K562 (cell line): ENCODE data around the gene AGPAT4. TPM values are rescaled to one million over a fixed set of nuclear protein-coding genes. Genes with fewer than 3 reads are reported as not detected.
A peak's percentile ranks its signal among the peaks of the same experiment; 100 is the strongest.

Source experiments
- ATAC-seq: fragments of 200-7000 bp; cut with Tn5 transposase; 3 replicates; pipeline ENCODE4 v1.9.1; 2020; ENCODE audit warnings: moderate library complexity
- BruUV-seq: library from RNA; stranded (reverse); fragments of 400-500 nt; replicated peaks from 2 replicates; lab custom pipeline; 2021; lab: Mats Ljungman, UMichigan
- CTCF ChIA-PET: fragments of 300-600 bp; formaldehyde crosslinking; extraction: SDS; loops from one replicate; lab custom pipeline; 2021; ENCODE audit warnings: low intra/inter-chr PET ratio; lab: Yijun Ruan, JAX
- POLR2A ChIA-PET: fragments of 300-600, 350-650 bp; sonication (Branson Sonifier 250); formaldehyde crosslinking; extraction: SDS; loops from one replicate; lab custom pipeline; 2021; ENCODE audit warnings: antibody characterized with exemption, inconsistent platforms; lab: Yijun Ruan, JAX
- DNase-seq, 4 experiments: peaks; one replicate each; pipeline versions ENCODE4 v3.0.0 to v3.0.0-alpha.2; 2011 to 2018; ENCODE audit warnings: low spot score in 3 of 4, mixed read lengths in 3 of 4; ENCODE audit errors: extremely low read depth in 1 of 4
- FAIRE-seq: peaks from 2 replicates; lab custom pipeline; 2011; peaks lifted over from hg19 to GRCh38; lab: Jason Lieb, UNC
- H2AFZ ChIP-seq: 2 replicates; pipeline ENCODE4 v1.6.0; 2011; ENCODE audit warnings: low read depth, low read length, control low read depth, inconsistent platforms
- H3K27ac ChIP-seq: fragments of 200-600 bp; 3 replicates; pipeline ENCODE4 v1.8.0; 2011; ENCODE audit warnings: low read depth, mild to moderate bottlenecking, control low read depth, inconsistent platforms, low read length, moderate library complexity, mixed read lengths; ENCODE audit errors: extremely low read depth
- H3K27me3 ChIP-seq, 2 experiments: fragments of 300-600 bp in 1 of 2; 2 replicates in 1 of 2; 3 replicates in 1 of 2; pipeline versions ENCODE4 v1.6.0 to v1.8.0; 2011; ENCODE audit warnings: inconsistent platforms in 2 of 2, low read length in 2 of 2, mild to moderate bottlenecking in 1 of 2, mixed read lengths in 1 of 2, moderate library complexity in 1 of 2; ENCODE audit not compliant: control insufficient read depth in 2 of 2, insufficient read depth in 2 of 2
- H3K36me3 ChIP-seq: fragments of 300-600 bp; 3 replicates; pipeline ENCODE4 v1.8.0; 2011; ENCODE audit warnings: mild to moderate bottlenecking, low read length, inconsistent platforms; ENCODE audit not compliant: control insufficient read depth, insufficient read depth
- H3K4me1 ChIP-seq, 2 experiments: fragments of 200-600 bp in 1 of 2; replicated peaks in 1 of 2; 2 replicates in 1 of 2; 3 replicates in 1 of 2; pipeline versions ENCODE4 v1.5.1 to v1.8.0; 2011; ENCODE audit warnings: inconsistent platforms in 2 of 2, low read length in 2 of 2, mild to moderate bottlenecking in 1 of 2, mixed read lengths in 1 of 2, moderate library complexity in 1 of 2; ENCODE audit not compliant: control insufficient read depth in 2 of 2, insufficient read depth in 2 of 2
- H3K4me2 ChIP-seq: 2 replicates; pipeline ENCODE4 v1.6.1; 2011; ENCODE audit warnings: low read length, control low read depth, inconsistent platforms, mixed read lengths; ENCODE audit not compliant: insufficient read depth
- H3K4me3 ChIP-seq: fragments of 200-600 bp; sonication (generic), shearing (Covaris generic); 2 replicates; pipeline ENCODE4 v1.5.1; 2016; ENCODE audit warnings: control low read depth, inconsistent platforms
- H3K79me2 ChIP-seq: fragments of 200-600 bp; 3 replicates; pipeline ENCODE4 v1.8.0; 2011; ENCODE audit warnings: low read length, inconsistent platforms; ENCODE audit not compliant: control insufficient read depth, insufficient read depth
- H3K9ac ChIP-seq, 2 experiments: 2 replicates each; pipeline versions ENCODE4 v1.6.0 to v1.6.1; 2011; ENCODE audit warnings: low read depth in 2 of 2, low read length in 2 of 2, control low read depth in 1 of 2, inconsistent platforms in 1 of 2, mild to moderate bottlenecking in 1 of 2, mixed read lengths in 1 of 2; ENCODE audit not compliant: insufficient read depth in 1 of 2
- H3K9me1 ChIP-seq: one replicate; pipeline ENCODE4 v1.6.0; 2011; ENCODE audit warnings: inconsistent platforms, mild to moderate bottlenecking, low read length, moderate library complexity; ENCODE audit not compliant: control insufficient read depth, insufficient read depth
- H3K9me3 ChIP-seq: replicated peaks from 2 replicates; pipeline ENCODE4 v1.5.1; 2011; ENCODE audit warnings: low read depth, low read length, inconsistent platforms; ENCODE audit not compliant: control insufficient read depth, insufficient read depth
- H4K20me1 ChIP-seq: replicated peaks from 2 replicates; pipeline ENCODE4 v1.6.1; 2011; ENCODE audit warnings: low read length, inconsistent platforms, mixed read lengths; ENCODE audit not compliant: control insufficient read depth, insufficient read depth
- EZH2 ChIP-seq: IDR thresholded peaks from 2 replicates; pipeline ENCODE4 v1.6.1; 2012; ENCODE audit warnings: low read depth, mild to moderate bottlenecking, inconsistent platforms, low read length, borderline replicate concordance
- KAT7 ChIP-seq: sonication (generic); formaldehyde crosslinking; IDR thresholded peaks from 2 replicates; pipeline ENCODE4 v1.8.0; 2022; ENCODE audit warnings: missing genetic modification reagents, mild to moderate bottlenecking, borderline replicate concordance
- POLR2G ChIP-seq: fragments of 200-400 bp; formaldehyde crosslinking; IDR thresholded peaks from 2 replicates; pipeline ENCODE4 v1.6.1; 2017; ENCODE audit warnings: low read depth, mild to moderate bottlenecking, antibody characterized with exemption, low read length, moderate library complexity
- RBM22 ChIP-seq: fragments of 200-400 bp; formaldehyde crosslinking; IDR thresholded peaks from 2 replicates; pipeline ENCODE4 v1.6.1; 2018; ENCODE audit warnings: low read length, low read depth; ENCODE audit not compliant: poor library complexity, severe bottlenecking
- ZKSCAN3 ChIP-seq: fragments of 250-450 bp; sonication (Bioruptor Pico); IDR thresholded peaks from 2 replicates; pipeline ENCODE4 v1.4.0; 2020
- ZNF311 ChIP-seq: fragments of 250-450 bp; sonication (Bioruptor Pico); IDR thresholded peaks from 2 replicates; pipeline ENCODE4 v1.4.0; 2020; ENCODE audit warnings: mild to moderate bottlenecking, moderate library complexity
- WGBS: fragments of 100-300 bp; shearing (Covaris generic); methylation state at CpG from one replicate; pipeline ENCODE4 v1.1.6; 2016; ENCODE audit warnings: low coverage, mixed read lengths; ENCODE audit not compliant: insufficient coverage; ENCODE audit errors: missing lambda C conversion rate; 5-methylcytosine and 5-hydroxymethylcytosine counted together
- in situ Hi-C: fragments of 300-500 bp; cut with MboI; formaldehyde crosslinking; loops from 4 replicates; pipeline ENCODE4 v1.15.0; 2018; ENCODE audit warnings: inconsistent platforms, mixed read lengths
- intact Hi-C: fragments of 100-400 bp; cut with micrococcal nuclease; formaldehyde crosslinking; loops from 2 replicates; pipeline ENCODE4 v1.14.2; 2022
- polyA plus RNA-seq, 8 experiments: library from polyadenylated mRNA; depleted of rRNA in 4 of 8; stranded (reverse) in 5 of 8; unstranded in 3 of 8; fragments of >200 nt; fragmentation: Nextera tagmentation in 2 of 8; fragmentation: Illumina TruSeq in 1 of 8; extraction: Ambion mirVana in 2 of 8; extraction: Trizol in 1 of 8; gene quantifications; 2 replicates each; pipeline versions ENCODE4 v1.2.1 to v1.2.3, GENCODE V29; 2011 to 2014; ENCODE audit warnings: inconsistent platforms in 1 of 8, missing spikeins in 1 of 8
- total RNA-seq, 7 experiments: library from RNA; depleted of rRNA in 6 of 7; stranded (reverse); fragments of >200 nt in 6 of 7; fragmentation: Illumina TruSeq in 2 of 7; extraction: Trizol in 2 of 7; gene quantifications; 2 replicates each; pipeline versions ENCODE4 v1.2.1 to v1.2.3, GENCODE V29; 2011 to 2021; ENCODE audit warnings: low replicate concordance in 1 of 7
- TF ChIP-seq, protein P1 (sequence below), 2 experiments: fragments of 450-650 bp in 1 of 2; sonication (generic) in 1 of 2; formaldehyde crosslinking; conservative IDR thresholded peaks; 2 replicates each; pipeline versions ENCODE4 v1.4.0 to v1.8.1; 2020 to 2022; ENCODE audit warnings: mild to moderate bottlenecking in 1 of 2, missing genetic modification reagents in 1 of 2
- TF ChIP-seq, protein P2 (sequence below): sonication (generic); formaldehyde crosslinking; IDR thresholded peaks from 2 replicates; pipeline ENCODE4 v1.8.0; 2022; ENCODE audit warnings: mild to moderate bottlenecking, low read depth, missing genetic modification reagents

Gene AGPAT4
- total and polyA plus RNA-seq, 9 of the 15 experiments (the other 6 are each of a cell fraction or from before 2014, with no cell fraction given), result 2.2 to 15.0 (median 5.7) TPM

DNA sequence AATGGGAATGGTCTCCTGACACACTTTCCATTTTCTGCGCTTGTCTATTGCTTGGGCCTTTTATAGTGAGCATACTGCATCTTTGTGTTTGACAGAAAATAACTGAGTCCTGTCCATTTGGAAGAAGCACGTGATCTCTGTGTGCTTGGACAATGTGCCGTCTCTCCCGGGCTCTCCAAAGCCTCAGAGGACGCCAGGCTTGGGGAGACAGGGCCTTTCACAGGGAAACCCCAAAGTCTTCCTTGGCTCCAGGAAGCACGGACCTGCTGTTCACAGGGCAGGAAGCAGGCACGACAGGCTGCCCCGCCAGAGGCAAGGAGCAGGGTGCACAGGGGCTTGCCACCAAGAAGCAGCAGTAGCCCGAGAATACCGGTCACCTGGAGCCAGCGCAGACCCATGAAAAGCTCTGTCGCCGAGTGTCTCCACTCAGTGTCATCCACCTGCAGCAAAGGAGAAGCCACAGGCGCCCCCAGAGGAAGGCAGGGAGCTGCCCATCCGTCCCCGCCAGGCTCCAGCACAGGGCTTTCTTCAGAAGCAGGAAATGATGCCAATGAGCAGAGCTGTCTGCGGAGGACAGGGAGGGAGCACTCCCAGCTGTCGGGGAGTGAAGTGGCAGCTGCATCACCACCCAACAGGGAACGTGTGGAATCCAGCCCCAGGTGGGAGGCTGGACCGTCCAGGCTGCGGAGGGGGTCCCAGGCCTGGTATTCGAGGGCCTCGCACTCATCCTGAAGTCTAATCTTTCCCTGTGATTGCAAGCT is 135.1 kb downstream of the AGPAT4 start (continued):
- no peak for TF ChIP-seq ZNF311
- TF ChIP-seq, protein P1, sequence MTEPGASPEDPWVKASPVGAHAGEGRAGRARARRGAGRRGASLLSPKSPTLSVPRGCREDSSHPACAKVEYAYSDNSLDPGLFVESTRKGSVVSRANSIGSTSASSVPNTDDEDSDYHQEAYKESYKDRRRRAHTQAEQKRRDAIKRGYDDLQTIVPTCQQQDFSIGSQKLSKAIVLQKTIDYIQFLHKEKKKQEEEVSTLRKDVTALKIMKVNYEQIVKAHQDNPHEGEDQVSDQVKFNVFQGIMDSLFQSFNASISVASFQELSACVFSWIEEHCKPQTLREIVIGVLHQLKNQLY (CRISPR knock-in tag; conservative IDR thresholded peaks at IDR 0.05), result no peak
- TF ChIP-seq, protein P2, sequence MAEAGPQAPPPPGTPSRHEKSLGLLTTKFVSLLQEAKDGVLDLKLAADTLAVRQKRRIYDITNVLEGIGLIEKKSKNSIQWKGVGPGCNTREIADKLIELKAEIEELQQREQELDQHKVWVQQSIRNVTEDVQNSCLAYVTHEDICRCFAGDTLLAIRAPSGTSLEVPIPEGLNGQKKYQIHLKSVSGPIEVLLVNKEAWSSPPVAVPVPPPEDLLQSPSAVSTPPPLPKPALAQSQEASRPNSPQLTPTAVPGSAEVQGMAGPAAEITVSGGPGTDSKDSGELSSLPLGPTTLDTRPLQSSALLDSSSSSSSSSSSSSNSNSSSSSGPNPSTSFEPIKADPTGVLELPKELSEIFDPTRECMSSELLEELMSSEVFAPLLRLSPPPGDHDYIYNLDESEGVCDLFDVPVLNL (CRISPR knock-in tag), result no peak

DNA sequence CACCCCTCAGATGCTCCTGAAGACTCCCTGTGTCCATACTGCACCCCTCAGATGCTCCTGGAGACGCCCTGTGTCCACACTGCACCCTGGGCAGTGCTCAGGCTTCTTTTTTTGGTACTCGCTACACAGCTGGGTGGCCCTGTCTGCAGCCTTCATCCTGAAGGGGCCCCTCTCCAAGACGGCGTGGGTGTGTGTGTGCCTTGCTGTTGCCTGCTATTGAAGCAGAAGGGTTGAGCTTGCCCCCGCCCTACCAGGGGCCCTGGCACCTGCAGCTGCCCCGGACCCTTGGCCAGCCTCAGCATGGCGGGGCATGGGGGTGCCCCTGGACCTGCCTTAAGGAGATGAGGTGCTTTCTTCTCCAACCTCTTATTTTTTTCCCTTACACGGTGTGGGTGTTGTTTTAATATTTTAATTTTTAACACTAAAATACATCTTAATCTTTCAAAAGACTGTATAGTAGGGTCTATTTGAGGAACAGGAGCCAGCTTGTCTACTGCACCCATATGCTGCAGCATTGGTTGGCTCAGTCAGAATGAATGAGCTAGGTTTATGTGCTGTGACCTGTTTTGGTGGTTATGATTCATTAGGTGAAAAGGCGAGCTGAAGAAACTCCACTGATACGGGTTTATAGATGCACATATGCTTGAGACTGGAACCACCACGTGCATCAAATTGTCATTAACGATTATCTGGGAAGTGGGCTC is 135.9 kb downstream of the AGPAT4 start:
- in situ Hi-C loops (no loop called here), intact Hi-C loops (loop anchor here (1.0 kb wide), 2 partner anchors 214 to 236 kb away; no protein-coding TSS in a partner anchor)
- Histone ChIP-seq H2AFZ (no peak overlapping the region), H3K4me3 (no peak overlapping the region), H3K27me3 (no peaks in the 10 kb centered on the region), H3K9ac (no peak overlapping the region), H3K36me3 (no peaks in the 10 kb centered on the region), H3K4me1 (peaks cover 4 to 31% of the 10 kb centered on the region in 2 experiments; a peak in 3 of 5 replicates), H3K27ac (no peak overlapping the region), H3K79me2 (no peaks in the 10 kb centered on the region), H3K9me3 (no peaks in the 10 kb centered on the region), H3K4me2 (no peak overlapping the region), H4K20me1 (no peaks in the 10 kb centered on the region), H3K9me1 (no peaks in the 10 kb centered on the region)
- WGBS, result 59% methylated on average over 12 of the region's 12 CpGs
- DNase-seq, result no peak
- ChIA-PET CTCF (interaction anchor here (1.5 kb wide), 1 partner anchor 236 kb away, joined by 4 read pairs; no protein-coding TSS in a partner anchor), POLR2A (interaction anchor here (0.9 kb wide), 1 partner anchor 32 kb away, joined by 3 read pairs; no protein-coding TSS in a partner anchor)
- no peak for FAIRE-seq
- no peak for ATAC-seq
- BruUV-seq, result no TSS peak
- TF ChIP-seq POLR2G, result peak; percentile 61
- peak; percentile 57 for TF ChIP-seq RBM22
- no peak for TF ChIP-seq ZKSCAN3 (CRISPR knock-in tag)
- no peak for TF ChIP-seq KAT7
- no peak for TF ChIP-seq EZH2
